ENCODE results near the gene LARP6.
"Not testable (repeated sequence)": the region's sequence is repeated elsewhere in the genome, so short reads cannot be mapped to it uniquely, and the experiment has no call there.

LARP6 gene

GRCh38 chr15:70829371-70830166 lies 24.4 kb downstream of the LARP6 start:
- DNase-seq = no peak

GRCh38 chr15:70827721-70828120 lies 26.2 kb downstream of the LARP6 start:
- no peak for DNase-seq

- no peak for DNase-seq
These were observed 27.3 kb downstream of the LARP6 start for GRCh38 chr15:70826634-70827033.

DNA sequence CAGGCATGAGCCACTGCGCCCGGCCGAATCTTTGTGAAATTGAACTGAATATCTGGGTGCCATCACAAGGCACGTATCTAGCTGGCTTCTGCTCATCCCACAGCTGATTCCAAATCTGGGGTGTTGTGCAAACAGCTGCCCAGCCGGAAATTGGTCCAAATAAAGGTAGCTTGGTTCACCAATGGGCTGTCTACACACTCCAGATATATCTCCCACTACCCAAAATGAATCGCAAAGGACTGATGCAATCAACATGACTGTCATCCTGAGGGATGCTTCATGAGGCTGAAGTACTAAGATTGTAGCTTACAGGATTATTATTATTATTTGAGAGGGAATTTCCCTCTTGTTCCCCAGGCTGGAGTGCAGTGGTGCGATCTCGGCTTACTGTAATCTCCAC lies 28.1 kb downstream of the LARP6 start:
- no peak for DNase-seq

DNA sequence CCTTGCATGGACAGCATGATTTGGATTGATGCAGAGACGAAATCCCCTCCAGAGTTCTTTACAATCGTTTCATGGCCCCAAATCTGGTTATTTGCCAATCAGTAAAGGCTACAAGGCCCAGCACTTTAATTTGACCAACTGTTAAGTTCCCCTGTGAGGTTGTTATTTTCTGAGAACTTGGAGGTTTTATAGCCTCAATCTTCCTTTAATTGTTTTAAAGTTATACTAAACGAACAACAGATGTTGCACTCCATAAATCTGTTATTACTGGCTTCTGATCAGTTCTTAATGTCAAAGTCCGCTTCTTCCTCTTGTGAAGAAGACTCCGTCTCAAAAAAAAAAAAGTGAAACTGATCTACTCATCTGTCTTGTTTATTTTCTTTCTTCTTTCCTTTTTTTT lies 30.8 kb downstream of the LARP6 start:
- no peak for DNase-seq

DNA sequence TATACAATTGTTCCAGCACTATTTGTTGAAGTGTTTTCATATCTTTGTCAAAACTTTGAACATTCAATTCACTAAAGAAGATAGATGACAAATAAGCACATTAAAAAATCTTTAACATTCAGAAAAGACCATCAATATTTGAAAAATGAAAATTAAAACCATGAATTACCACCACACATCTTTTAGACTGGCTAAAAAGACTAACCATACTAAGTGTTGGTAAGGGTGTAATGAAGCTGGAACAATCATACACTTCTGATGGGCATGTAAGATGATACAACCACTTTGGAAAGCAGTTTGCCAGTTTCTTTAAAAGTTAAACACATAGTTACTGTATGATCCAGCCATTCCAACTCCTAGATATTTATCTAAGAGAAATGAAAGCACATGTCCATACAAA lies 33.7 kb downstream of the LARP6 start:
- no peak for DNase-seq

GRCh38 chr15:70818580-70818979 lies 35.4 kb downstream of the LARP6 start:
- no peak for DNase-seq

GRCh38 chr15:70817266-70817665 lies 36.7 kb downstream of the LARP6 start:
- DNase-seq = no peak

GRCh38 chr15:70815604-70816003 lies 38.4 kb downstream of the LARP6 start:
- DNase-seq = no peak

DNA sequence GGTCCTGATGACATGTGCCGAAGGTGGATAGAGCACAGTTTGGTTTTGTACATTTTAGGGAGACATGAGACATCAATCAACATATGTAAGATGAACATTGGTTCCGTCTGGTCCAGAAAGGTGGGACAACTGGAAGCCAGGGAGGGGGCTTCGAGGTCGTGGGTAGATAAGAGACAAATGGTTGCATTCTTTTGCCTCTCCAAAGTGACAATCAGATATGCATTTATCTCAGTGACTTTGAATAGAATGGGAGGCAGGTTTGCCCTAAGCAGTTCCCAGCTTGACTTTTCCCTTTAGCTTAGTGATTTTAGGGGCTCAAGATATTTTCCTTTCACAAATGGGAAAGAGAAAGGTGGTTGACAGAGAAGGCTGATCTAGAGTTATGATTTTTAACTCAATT lies 38.9 kb downstream of the LARP6 start:
- DNase-seq = not testable (repeated sequence)

- no peak for DNase-seq
These were observed 41.1 kb downstream of the LARP6 start for GRCh38 chr15:70812827-70813364.

- no peak for DNase-seq
These were observed 42.9 kb downstream of the LARP6 start for GRCh38 chr15:70810916-70811578.

DNA sequence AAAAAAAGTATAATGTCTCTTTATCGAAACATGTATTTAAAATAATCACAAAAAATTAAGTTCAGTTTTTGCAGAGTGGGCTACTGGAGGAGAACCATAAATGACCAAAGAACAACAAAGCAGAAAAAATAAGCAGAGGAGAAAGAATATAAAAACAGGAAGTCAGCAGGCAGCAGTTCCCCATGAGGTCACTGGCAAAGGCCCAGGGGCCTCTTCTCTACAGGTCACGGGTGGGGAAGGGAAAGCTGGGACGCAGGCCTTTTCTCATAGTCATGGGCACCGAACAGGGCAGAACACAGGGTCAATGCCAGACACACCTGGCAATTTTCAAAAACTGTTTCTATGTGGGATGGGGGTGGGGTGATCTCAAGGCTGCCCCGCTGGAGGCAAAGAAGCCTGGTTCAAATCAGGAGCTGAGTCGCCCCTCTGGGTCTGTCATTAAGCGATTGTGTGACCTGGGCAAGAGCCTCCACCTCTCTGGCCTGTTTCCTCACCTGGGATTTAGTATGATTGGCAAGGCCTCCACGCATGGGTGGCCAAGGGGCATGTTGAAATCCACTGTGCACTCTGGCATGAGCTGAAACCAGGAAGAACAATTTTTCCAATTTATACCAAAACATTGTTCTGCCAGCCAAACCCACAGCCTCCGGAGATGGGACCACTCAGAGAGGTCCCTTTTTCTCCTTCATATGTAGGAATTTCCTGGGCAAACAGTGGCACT lies 46.8 kb downstream of the LARP6 start:
- no peak for DNase-seq

GRCh38 chr15:70804388-70804787 lies 49.6 kb downstream of the LARP6 start:
- not testable (repeated sequence) for DNase-seq

GRCh38 chr15:70802629-70803028 lies 51.3 kb downstream of the LARP6 start:
- no peak for DNase-seq

DNA sequence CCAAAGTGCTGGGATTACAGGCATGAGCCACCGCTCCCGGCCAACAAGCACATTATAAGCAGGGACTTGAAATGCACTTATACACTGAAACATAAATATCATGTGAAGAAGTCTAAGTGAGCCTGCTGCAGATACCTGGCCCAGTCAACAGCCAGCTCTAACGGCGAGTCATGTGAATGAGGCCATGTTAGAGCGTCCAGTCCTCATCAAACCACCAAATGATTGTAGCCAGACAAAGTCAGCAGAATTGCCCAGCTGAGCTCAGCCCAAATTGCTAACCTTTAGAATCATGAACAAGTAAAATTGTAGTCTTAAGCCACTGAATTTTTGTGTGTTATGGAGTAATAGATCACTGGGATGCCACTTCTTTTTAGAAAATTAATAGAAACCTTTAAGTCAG lies 52.8 kb downstream of the LARP6 start:
- DNase-seq = no peak

DNA sequence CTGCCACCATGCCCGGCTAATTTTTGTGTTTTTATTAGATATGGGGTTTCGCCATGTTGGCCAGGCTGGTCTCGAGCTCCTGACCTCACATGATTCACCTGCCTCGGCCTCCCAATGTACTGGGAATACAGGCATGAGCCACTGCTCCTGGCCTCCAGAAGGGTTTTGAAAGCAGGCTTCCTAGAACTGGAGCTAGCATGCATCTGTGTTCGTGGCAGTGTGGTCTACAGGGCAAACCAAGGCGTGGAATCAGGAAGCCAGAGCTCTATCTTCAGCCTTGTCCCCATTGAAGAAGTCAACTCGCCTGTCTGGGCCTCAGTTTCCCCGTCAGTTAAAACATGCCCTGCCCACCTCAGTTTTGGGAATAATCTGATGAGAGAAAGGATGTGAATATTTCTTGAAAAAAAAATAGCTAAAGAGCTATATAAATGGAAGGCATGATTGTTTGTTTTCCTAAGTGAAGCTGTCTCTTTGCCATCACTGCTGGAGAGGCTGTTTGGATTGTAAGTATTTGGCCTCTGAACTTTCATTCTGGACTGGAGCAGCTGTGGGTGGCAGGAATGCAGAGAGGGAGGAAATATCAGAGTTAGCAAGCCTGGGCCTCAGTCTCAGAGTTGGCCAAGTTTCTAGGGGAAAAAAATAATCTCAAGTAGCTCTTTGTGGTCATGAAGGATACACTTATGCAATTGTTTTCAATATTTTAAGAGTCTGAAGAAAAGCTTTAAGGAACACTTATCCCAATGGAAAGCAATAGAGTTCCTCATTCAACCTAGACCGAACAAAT lies 54.1 kb downstream of the LARP6 start:
- DNase-seq = no peak

GRCh38 chr15:70797464-70797863 lies 56.5 kb downstream of the LARP6 start:
- DNase-seq = no peak

GRCh38 chr15:70796516-70797310 lies 57.2 kb downstream of the LARP6 start:
- no peak for DNase-seq

DNA sequence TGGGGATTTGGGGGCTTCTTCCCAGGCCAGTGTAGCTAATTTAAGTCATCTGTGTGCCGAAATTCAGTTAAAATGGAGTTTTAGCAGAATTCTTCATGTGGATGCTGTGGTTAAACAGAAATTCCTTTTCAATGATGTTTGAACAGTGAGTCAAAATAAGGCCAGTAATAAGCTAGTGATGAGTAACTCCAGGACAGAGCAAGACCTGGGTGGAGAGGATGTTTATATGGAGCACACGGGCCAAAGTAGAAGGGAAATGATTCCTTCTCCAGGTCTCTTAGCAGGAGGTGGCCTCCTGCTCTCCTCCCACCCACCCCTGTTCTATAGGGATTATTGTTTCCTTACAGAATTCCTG lies 58.7 kb downstream of the LARP6 start:
- no peak for DNase-seq

GRCh38 chr15:70794596-70795310 lies 59.2 kb downstream of the LARP6 start:
- no peak for DNase-seq
